Stimulated activated CD4-positive, alpha-beta T cell treated with anti-CD3 and anti-CD28 coated beads, Interleukin-4, amount 100 ng/mL, for 1 hour (primary cell): ENCODE results near the gene FAM168B.
"Not testable (repeated sequence)": the region's sequence is repeated elsewhere in the genome, so short reads cannot be mapped to it uniquely, and the experiment has no call there.

Source experiments
- DNase-seq: peaks from one replicate; pipeline ENCODE4 v3.0.0-alpha.2; 2020

The FAM168B gene

DNA sequence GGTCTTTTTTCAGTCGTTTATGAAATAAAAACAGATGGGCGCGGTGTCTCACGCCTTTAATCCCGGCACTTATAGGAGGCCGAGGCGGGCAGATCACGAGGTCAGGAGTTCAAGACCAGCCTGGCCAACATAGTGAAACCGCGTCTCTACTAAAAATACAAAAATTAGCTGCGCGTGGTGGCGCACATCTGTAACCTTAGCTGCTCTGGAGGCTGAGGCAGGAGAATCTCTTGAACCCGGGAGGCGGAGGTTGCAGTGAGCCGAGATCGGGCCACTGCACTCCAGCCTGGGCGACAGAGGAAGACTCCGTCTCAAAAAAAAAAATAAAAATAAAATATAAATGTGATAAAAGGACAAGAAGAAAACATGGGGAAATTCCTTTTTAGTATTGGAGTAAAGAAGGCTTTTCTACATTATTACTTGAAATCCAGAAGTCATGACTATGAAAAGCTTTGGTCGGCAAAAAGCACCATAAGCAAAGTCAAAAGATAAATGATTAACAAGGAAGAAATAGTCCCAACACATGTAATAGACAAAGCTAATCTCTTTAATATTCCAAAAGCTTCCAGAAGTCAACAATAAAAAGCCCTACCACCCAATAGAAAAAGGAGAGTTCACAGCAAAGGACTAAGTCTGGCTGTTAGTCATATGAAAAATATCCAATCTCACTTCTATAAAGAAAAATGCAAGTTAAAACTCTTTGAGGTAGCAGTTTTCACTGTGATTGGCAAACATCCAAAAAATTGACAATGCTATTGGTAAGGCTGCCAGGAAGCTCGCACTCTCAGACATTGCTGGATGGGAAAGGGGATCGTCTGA lies 1.4 kb upstream of the FAM168B start:
- DNase-seq: no peak

DNA sequence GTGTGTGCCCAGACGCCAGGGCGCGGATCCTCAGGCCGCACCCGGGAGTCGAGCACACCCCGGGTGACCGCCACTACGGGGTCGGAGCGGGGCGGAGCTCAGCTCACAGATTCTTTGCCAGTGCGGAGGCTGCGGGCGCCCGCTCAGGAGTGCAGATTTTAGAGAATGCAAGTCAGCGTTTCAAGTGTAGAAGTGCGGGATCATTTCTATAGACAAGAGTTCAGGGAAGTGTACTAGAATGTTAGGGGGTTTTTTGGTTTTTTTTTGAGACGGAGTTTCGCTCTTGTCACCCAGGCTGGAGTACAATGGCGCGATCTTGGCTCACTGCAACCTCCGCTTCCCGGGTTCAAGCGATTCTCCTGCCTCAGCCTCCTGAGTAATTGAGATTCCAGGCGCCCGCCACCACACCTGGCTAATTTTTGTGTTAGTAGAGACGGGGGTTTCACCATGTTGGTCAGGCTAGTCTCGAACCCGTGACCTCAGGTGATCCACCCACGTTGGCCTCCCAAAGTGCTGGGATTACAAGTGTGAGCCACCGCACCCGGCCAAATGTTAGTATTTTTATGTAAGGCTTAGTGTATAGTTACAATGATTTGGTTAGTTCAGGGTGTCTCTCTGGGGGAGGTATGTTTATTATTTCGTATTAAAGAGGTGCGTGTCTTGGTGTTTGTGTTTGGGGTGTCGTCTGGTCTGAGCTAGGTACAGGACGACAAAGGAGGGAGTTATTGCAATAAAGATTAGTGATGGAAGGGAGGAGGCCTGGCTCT lies 619 bp upstream of the FAM168B start:
- DNase-seq: peak; percentile 12

DNA sequence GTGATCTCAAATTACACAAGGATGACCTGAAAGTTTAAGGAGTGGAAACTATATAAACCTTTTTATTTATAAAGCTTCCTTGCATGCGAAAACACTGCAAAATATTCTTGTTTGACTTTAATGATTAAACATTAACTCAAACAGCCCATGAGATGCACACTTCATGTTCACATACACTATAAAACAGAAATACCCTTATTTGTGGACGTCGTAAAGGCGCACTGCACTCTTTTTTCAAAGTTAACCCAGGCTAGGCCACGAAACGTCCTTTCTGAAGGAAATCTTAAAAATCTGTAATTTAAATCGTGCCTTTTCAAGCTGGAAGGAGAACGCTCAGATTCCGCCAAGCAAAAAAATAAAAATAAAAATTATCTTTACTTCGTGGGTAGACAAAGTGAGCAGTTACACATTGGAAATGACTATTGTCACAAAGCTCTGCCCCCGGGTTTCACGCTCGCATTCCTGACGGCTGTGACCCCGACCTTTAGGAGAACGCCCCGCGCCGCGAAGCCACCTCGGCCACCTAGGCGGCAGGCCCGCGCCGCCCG lies 728 bp downstream of the FAM168B start:
- no peak for DNase-seq

DNA sequence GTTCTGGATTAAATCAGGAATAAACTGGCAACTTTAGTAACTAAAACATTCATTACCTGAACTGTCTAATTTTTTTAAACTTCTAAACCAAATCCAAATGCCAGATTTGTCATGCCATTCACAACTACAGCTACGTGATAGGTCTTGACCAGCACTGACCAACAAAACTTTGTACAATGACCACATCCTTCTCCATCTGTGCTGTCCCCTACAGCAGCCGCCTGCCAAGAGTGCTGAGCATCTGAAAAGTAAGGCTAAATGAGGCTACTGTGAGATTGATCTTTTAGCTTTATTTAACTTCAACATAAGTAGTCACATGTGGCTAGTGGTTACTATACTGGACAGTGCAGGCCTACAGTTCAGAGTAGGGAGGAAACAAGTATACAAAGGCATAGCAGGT lies 7.6 kb downstream of the FAM168B start:
- no peak for DNase-seq

DNA sequence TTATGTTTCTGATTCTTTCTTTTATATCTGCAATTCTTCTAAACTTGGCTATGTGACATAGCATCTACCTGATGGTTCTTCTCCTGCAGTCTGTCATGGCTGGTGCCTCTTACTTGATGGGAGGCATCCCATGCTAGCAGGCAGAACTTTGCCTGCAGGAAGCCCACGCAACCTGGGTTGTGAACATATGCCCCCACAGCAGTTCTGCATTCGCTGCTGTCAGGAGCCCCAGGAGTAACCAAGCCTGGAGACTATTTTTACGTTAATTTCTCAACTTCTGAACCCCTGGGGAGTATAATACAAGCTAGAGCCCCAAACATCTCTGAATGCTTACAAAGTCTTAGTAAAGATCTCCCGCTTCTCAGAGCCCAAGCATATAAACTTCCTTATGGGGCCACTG lies 12.1 kb downstream of the FAM168B start:
- DNase-seq: no peak

DNA sequence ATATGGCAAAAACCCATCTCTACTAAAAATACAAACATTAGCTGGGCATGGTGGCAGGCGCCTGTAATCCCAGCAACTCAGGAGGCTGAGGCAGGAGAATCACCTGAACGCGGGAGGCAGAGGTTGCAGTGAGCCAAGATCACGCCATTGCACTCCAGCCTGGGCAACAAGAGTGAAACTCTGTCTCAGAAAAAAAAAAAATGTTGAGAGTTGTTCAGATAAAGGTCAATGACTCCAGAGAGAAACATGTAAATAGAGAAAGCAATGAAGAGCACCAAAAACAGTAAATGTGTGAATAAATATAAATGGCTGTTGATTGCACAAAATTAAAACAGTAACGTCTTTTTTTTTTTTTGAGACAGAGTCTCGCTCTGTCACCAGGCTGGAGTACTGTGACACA lies 13.3 kb downstream of the FAM168B start:
- DNase-seq: not testable (repeated sequence)

DNA sequence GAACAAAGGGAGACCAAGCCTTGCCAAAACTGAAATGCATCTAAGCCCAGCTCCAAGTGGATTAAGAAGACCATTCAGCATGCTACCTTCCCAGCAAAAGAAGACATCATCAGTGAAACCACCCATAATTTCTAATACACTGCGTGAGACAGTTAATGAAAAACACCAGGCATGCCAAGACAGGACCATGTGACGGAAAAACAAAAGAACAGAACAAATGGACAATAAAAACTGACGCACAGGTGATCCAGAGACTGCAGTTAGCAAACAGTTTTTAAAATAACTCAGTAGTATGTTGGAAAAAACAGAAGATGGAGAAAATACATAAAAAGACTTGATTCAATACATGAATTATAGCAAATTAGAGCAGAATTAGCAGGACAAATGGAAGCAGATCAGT lies 15.3 kb downstream of the FAM168B start:
- DNase-seq: no peak

DNA sequence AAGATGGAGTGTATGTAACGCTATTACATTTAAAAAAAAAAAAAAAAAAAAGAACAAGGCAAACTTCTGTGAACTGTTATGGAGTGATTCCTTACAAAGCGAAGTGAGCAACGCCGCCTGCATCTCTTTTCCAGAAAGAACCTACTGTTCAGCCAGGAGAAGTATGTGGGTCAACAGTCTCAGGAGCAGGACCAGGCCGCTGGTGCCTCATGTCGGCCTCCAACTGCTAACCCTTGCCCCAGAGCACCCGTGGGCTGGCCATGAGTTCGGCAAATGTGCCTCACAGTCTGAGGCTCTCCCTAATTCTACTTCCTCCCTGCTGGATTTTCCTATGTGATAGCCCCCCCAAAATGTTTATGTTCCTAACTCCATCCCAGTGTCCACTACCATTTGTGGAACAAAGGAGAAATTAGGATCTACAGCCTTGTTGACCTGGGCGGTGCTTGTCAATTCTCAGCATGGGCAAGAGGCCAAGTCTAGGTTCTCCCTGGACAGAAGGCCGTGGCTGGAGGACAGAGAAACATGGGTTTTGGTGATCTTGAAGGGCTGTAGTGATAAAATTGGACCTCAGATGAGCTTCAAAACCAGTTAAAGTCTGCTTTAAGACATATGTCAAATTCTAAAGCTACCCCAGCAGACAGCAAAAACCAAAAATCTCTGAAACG lies 15.9 kb downstream of the FAM168B start:
- no peak for DNase-seq

DNA sequence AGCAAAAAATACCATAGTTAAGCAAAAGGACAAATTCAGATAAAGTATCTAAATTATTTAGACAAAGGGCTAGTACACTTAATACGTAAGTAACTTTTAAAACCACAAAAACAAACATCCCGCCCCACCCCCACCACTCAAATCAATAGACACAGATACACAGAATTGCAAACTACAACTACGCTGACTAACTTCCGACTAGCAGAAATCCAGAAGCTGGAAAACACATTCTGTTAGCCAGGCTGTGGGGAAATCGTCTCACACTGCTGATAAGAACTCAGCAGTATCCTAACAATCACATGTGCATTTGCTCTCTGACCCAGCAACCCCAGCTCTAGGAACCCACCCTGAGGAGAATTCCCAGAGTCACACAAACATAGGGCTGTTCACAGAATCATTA lies 16.6 kb downstream of the FAM168B start:
- no peak for DNase-seq

DNA sequence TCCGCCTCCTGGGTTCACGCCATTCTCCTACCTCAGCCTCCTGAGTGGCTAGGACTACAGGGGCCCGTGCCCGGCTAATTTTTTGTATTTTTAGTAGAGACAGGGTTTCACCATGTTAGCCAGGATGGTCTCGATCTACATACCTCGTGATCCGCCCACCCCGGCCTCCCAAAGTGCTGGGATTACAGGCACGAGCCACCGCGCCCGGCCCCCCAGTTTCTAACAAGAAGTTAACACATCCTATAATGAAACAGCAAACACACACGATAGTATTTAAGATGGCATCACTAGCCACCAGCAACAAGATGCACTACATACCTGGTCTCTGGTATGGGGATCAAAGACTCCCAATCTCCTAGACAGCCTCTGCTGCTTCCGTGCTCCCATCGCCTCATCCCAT lies 17.7 kb downstream of the FAM168B start:
- not testable (repeated sequence) for DNase-seq

DNA sequence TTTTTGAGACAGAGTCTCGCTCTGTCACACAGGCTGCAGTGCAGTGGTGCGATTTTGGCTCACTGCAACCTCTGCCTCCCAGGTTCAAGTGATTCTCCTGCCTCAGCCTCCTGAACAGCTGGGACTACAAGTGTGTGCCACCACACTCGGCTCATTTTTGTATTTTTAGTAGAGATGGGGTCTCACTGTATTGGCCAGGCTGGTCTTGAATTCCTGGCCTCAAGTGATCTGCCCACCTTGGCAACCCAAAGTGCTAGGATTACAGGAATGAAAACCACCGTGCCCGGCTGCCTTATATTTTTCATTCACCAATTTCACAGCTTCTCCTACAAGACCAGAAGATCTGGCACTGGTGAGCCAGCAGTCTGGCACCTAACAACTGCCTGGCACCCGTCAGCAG lies 25.1 kb downstream of the FAM168B start:
- DNase-seq: not testable (repeated sequence)

DNA sequence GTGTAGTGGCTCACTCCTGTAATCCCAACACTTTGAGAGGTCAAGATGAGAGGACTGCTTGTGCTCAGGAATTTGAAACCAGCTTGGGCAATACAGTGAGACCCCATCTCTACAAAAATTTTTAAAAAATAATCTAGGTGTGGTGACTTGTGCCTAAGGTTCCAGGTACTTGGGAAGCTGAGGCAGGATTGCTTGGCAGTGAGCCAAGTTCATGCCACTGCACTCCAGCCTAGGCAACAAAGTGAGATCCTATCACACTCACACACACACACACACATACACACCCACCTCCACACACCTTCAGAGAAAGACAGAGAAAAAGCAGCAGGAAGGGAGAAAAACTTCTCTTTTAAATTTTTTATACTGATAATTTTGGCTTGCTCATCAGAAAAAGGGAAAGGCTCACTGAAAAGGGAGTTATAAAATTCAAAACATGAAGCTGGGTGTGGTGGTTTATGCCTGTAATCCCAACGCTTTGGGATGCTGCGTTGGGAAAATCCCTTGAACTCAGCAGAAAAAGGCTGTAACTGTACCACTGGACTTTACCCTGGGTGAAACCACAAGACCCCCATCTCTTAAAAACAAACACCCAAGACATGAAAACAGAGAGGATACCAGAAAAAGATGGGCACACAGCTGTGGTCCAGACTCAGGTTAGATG lies 25.7 kb downstream of the FAM168B start:
- no peak for DNase-seq

DNA sequence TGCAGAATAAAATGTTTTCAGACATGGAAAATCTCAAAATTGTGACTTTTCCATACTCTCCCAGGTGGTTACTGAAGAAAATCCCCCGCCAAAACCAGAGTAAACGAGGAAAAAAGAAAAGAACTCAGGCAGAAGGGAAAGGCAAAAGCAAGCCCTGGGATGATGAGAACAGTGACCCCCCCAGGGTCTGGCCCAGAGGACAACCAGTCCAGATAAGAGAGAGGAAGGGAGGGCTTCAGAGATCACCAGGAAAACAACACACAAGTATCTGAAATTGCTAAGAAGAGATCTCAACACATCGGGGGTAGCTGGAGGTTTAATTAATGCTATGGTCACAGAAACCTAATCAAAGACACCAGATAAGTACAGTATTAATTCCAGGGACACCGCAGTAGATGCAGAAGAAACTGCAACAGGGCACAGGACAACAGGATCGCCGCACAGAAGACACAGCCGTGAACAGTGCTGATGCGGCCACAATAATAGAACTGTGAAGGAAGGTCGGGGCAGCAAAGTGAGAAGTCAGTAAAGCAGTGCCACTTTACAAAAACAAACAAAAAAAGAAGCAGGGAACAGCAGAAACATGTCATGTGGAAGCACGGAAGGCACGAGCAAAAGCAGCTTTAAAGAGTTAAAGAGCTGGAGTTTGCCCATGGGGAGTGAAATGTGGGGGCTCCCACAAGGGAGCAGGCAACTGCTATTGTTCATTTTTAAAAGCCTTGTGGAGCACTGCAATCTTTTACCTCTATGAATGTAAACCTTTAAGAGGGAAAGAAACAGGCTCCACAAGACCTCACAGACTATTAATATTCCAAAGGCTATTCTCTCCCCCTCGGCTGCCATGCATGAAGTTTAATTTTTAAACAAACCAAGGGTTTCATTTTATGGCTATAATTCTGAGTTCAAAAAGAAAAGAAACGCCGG lies 28.4 kb downstream of the FAM168B start:
- no peak for DNase-seq

DNA sequence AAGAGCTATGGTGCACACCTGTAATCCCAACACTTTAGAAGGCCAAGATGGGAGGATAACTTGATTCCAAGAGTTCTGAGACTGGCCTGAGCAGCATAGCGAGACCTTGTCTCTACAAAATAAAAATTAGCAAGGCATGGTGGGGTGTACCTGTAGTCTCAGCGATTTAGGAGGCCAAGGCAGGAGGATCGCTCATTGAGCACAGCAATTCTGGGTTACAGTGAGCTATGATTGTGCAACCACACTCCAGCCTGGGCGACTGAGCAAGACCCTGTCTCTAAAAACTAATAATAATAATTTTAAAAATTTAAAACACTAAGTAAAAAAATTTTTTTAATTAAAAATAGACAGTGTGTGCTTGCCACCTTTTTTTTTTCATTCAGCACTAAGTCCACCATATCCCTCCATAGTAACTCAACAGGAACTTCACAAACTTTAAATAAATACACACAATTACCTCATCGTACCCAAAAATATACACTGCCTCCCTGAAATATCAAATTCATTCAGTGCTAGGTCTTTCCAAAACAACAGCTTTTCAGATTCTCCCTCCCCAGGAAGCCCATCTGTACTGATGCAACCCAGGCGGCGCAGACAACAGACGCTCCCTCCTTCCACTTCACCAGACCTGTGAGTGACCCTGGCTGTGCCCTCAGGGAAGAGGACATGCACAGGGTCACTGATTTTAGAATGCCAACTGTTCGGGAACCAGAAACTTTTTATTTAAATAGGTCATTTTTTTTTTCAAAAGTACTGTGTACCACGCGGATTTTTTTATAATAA lies 29.6 kb downstream of the FAM168B start:
- no peak for DNase-seq

DNA sequence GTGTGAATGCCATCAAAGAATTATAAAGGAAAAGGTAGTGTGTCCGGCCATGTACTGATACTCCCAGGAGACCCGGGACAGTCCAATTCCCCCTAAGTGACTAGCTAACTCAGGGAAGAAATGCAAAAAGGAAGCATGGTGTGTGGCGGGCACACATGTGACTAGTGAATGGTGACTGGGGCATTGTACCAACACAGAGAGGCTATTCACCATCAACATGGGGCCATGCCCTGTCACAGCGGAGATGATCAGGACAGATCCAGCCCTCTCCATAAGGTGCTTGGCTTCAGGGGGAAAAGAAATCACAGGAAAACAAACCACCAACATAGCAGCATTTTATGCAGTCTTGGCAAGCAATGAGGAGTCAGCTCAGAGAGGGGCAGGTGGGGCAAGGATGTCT lies 34.3 kb downstream of the FAM168B start:
- no peak for DNase-seq

DNA sequence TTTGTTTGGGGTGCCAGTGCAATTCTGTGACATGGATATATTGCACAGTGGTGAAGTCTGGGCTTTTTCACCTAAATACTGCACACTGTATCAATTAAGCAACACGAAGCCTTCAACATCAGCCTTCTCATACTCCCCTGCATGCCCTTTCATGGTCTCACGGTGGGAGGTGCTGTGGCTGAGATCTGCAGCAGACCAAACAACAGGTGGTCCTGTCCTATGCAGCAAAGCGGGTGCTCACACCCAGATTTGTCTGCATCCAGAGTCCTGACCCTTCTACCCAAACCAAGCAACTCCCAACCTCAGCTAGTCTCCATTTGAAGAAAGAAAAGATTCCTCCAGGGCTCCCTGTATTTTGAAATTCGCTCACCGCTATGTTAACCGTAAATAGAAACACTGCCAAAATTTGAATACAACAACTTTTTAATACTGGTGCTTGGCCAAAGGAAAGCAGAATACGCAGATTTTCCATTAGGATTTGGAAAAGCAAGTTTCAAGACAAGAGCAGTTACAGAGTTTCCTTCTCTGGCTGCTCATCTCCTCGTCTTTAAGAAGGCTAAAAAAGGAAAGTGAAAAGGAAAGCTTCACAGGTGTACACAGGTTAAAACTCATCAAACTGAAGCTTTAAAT lies 34.9 kb downstream of the FAM168B start:
- DNase-seq: no peak

DNA sequence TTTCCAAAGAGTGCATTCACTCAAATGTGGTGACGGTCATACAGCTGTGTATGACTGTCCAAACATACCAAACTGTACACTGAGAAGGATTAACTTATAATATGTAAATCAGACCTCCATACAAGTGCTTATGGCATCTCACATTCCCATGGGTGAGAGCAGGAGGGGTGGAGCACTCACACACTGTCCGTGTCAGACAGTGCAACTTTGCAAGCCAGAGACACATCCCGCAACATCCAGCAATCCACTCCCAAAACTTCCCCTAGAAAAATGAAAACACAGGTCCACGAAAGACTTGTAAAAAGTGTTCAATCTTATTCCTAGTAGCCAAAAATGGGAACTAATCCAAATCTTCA lies 36.4 kb downstream of the FAM168B start:
- DNase-seq: no peak

DNA sequence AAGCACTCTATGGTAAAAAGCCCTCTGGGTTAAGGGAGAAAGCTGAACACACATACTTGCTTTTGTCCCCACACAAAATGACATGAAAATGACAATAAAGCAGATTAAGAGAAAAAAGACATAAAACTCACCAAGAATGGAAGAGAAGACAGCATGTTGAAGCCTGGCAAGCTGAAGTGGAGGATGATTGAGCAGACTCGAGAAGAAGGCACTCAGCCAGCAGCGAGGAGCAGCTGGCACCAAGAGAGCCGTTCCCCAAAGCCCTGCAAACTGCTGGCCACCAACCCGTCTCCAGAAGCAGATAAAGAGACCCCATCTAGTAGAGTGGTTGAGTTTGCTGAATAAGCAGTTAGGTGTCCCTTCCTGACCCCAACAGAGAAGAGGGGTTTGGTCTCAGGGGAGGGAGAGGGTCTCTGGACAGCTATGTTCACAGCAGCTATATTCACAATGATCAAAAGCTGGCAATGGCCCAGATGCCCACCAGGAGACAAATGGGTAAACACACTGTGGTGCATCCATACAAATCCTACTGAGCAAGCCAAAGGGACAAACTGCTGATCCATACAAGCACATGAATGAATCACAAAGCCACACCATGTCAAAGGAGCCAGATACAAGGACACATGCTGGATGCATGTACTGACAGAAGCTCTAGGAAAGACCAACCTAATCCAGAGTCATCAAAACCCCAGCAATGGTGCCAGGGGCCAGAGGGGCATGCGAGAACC lies 36.9 kb downstream of the FAM168B start:
- DNase-seq: no peak

DNA sequence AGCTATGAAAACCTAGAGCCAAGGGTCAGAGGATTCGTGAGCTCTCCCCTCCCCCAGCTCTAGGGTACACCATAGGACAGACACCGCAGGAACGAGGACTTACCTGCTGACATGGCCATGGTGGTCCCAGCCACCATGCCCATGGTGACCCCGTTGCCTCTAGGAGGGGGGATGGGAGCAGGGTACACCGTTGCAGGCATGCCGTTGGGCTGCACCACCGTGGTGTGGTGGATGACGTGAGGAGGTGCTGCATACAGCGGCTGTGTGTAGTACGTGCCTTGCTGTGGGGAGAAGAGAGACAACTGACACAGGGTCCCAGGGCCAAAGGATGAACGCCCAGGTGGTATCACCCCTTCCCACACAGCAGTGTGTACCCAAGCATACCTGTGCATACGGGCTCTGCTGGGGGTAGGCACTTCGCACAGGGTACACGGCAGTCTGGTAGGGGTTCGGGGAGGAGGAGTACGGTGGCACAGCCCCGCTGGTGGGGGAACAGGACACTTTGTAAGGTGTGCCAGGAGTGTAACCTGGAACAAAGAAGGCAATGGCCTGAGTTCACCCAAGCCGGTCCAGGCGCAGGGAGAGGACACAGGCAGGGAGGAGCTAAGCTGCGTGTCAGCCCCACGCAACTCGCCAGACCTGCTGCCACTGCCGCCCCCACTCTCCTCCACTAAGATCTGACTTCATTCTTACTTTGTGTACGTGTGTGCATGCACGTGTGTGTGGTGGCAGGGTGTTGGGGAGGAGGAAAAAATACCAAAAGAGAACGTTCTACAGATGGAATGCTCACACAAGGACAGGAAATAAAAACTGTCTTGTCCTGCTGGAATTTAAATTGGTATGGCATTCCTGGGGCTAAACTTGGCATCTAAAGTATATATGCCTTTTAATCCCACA lies 37.8 kb downstream of the FAM168B start:
- no peak for DNase-seq
